Measurements from ENCODE around the gene ANKRD13A.
"Not testable (repeated sequence)": the region's sequence is repeated elsewhere in the genome, so short reads cannot be mapped to it uniquely, and the experiment has no call there.

The ANKRD13A gene

GRCh38 chr12:110088216-110088615 is 89.0 kb downstream of the ANKRD13A start:
- not testable (repeated sequence) for DNase-seq

GRCh38 chr12:110088936-110089335 is 89.7 kb downstream of the ANKRD13A start:
- DNase-seq: no peak

Data from T1000 (cell line).